H9 (cell line): Measurements from ENCODE around the gene SNRNP200. TPM values are rescaled to one million over a fixed set of nuclear protein-coding genes. Genes with fewer than 3 reads are reported as not detected.

Experiments
- DNase-seq: peaks from one replicate; pipeline ENCODE4 v3.0.0-alpha.2; 2017
- H2AFZ ChIP-seq: one replicate; pipeline ENCODE4 v1.6.1; 2013; ENCODE audit warnings: mild to moderate bottlenecking, low read length, control low read depth, moderate library complexity
- H2AK5ac ChIP-seq: 2 replicates; pipeline ENCODE4 v1.6.1; 2013; ENCODE audit warnings: low read length, control low read depth, mixed read lengths; ENCODE audit not compliant: insufficient read length
- H2BK120ac ChIP-seq: one replicate; pipeline ENCODE4 v1.6.1; 2013; ENCODE audit warnings: low read depth, mild to moderate bottlenecking, low read length, control low read depth, inconsistent platforms; ENCODE audit not compliant: poor library complexity, severe bottlenecking
- H2BK12ac ChIP-seq: 2 replicates; pipeline ENCODE4 v1.6.1; 2013; ENCODE audit warnings: low read length, control low read depth, mixed read lengths, low read depth; ENCODE audit not compliant: insufficient read length
- H2BK15ac ChIP-seq: 2 replicates; pipeline ENCODE4 v1.6.1; 2013; ENCODE audit warnings: low read depth, low read length, control low read depth
- H2BK20ac ChIP-seq: one replicate; pipeline ENCODE4 v1.6.1; 2013; ENCODE audit warnings: low read depth, mild to moderate bottlenecking, low read length, control low read depth, inconsistent platforms; ENCODE audit not compliant: poor library complexity, severe bottlenecking
- H2BK5ac ChIP-seq: 2 replicates; pipeline ENCODE4 v1.6.1; 2013; ENCODE audit warnings: low read length, control low read depth, mixed read lengths; ENCODE audit not compliant: insufficient read length
- H3K14ac ChIP-seq: 2 replicates; pipeline ENCODE4 v1.6.1; 2013; ENCODE audit warnings: low read length, control low read depth; ENCODE audit not compliant: insufficient read depth
- H3K18ac ChIP-seq: 2 replicates; pipeline ENCODE4 v1.6.1; 2013; ENCODE audit warnings: low read depth, mild to moderate bottlenecking, mixed read lengths, low read length, control low read depth; ENCODE audit not compliant: insufficient read length
- H3K23ac ChIP-seq: 2 replicates; pipeline ENCODE4 v1.6.1; 2013; ENCODE audit warnings: low read length, control low read depth, mixed read lengths, low read depth; ENCODE audit not compliant: insufficient read length
- H3K23me2 ChIP-seq: 2 replicates; pipeline ENCODE4 v1.6.1; 2013; ENCODE audit warnings: low read depth, mild to moderate bottlenecking, mixed read lengths, low read length, control low read depth; ENCODE audit not compliant: insufficient read length, poor library complexity, severe bottlenecking
- H3K27ac ChIP-seq: 2 replicates; pipeline ENCODE4 v1.5.1; 2013; ENCODE audit warnings: low read length, control low read depth, mixed read lengths, low read depth; ENCODE audit not compliant: insufficient read length
- H3K27me3 ChIP-seq: 2 replicates; pipeline ENCODE4 v1.6.1; 2013; ENCODE audit warnings: low read length, control low read depth, inconsistent platforms; ENCODE audit not compliant: insufficient read depth
- H3K4ac ChIP-seq: 2 replicates; pipeline ENCODE4 v1.6.1; 2013; ENCODE audit warnings: low read depth, mild to moderate bottlenecking, control low read depth, inconsistent platforms, low read length, moderate library complexity
- H3K4me1 ChIP-seq: 2 replicates; pipeline ENCODE4 v1.6.1; 2013; ENCODE audit warnings: low read length, control low read depth, inconsistent platforms; ENCODE audit not compliant: insufficient read depth
- H3K4me2 ChIP-seq: 2 replicates; pipeline ENCODE4 v1.6.1; 2013; ENCODE audit warnings: low read length, control low read depth, mixed read lengths; ENCODE audit not compliant: insufficient read length, insufficient read depth
- H3K56ac ChIP-seq: 2 replicates; pipeline ENCODE4 v1.6.1; 2013; ENCODE audit warnings: low read depth, mild to moderate bottlenecking, mixed read lengths, low read length, control low read depth; ENCODE audit not compliant: insufficient read length
- H3K79me1 ChIP-seq: 2 replicates; pipeline ENCODE4 v1.6.1; 2013; ENCODE audit warnings: low read depth, mild to moderate bottlenecking, moderate library complexity, low read length, control low read depth, inconsistent platforms; ENCODE audit not compliant: insufficient read depth, poor library complexity, severe bottlenecking
- H3K79me2 ChIP-seq: 2 replicates; pipeline ENCODE4 v1.6.1; 2013; ENCODE audit warnings: low read length, control low read depth, inconsistent platforms; ENCODE audit not compliant: insufficient read depth
- H3K9ac ChIP-seq: 2 replicates; pipeline ENCODE4 v1.6.1; 2013; ENCODE audit warnings: low read length, control low read depth, mixed read lengths; ENCODE audit not compliant: insufficient read length; ENCODE audit errors: extremely low read depth
- H3K9me3 ChIP-seq: one replicate; pipeline ENCODE4 v1.6.1; 2013; ENCODE audit warnings: low read depth, low read length, inconsistent platforms; ENCODE audit not compliant: control insufficient read depth
- H3T11ph ChIP-seq: one replicate; pipeline ENCODE4 v1.6.1; 2013; ENCODE audit warnings: mild to moderate bottlenecking, low read length, control low read depth, inconsistent platforms
- H4K20me1 ChIP-seq: one replicate; pipeline ENCODE4 v1.6.1; 2013; ENCODE audit not compliant: control insufficient read depth, insufficient read length, insufficient read depth
- H4K5ac ChIP-seq: 2 replicates; pipeline ENCODE4 v1.6.1; 2013; ENCODE audit warnings: low read depth, mild to moderate bottlenecking, mixed read lengths, low read length, control low read depth; ENCODE audit not compliant: insufficient read length
- H4K8ac ChIP-seq: replicated peaks from 2 replicates; pipeline ENCODE4 v1.6.1; 2013; ENCODE audit warnings: low read length, control low read depth, mixed read lengths, low read depth; ENCODE audit not compliant: insufficient read length
- H4K91ac ChIP-seq: 2 replicates; pipeline ENCODE4 v1.6.1; 2013; ENCODE audit warnings: low read depth, mild to moderate bottlenecking, moderate library complexity, mixed read lengths, low read length, control low read depth; ENCODE audit not compliant: insufficient read length
- H3K27ac Mint-ChIP-seq, 3 experiments: 2 replicates in 2 of 3; 3 replicates in 1 of 3; pipeline ENCODE4 v1.8.0; 2020 to 2021; ENCODE audit warnings: mixed read lengths in 3 of 3, mild to moderate bottlenecking in 1 of 3, moderate library complexity in 1 of 3
- H3K27me3 Mint-ChIP-seq: 2 replicates; pipeline ENCODE4 v1.8.0; 2021; ENCODE audit warnings: low read depth, mild to moderate bottlenecking, moderate library complexity, mixed read lengths
- H3K36me3 Mint-ChIP-seq, 3 experiments: 2 replicates in 2 of 3; 3 replicates in 1 of 3; pipeline ENCODE4 v1.8.0; 2020 to 2021; ENCODE audit warnings: low read depth in 3 of 3, mixed read lengths in 3 of 3; ENCODE audit not compliant: insufficient read depth in 1 of 3
- H3K4me1 Mint-ChIP-seq, 2 experiments: 2 replicates each; pipeline ENCODE4 v1.8.0; 2020; ENCODE audit warnings: mixed read lengths in 2 of 2
- H3K4me3 Mint-ChIP-seq, 2 experiments: 2 replicates in 1 of 2; 3 replicates in 1 of 2; pipeline ENCODE4 v1.8.0; 2020 to 2021; ENCODE audit warnings: mild to moderate bottlenecking in 2 of 2, mixed read lengths in 2 of 2, moderate library complexity in 1 of 2
- H3K9me3 Mint-ChIP-seq, 2 experiments: 2 replicates in 1 of 2; 3 replicates in 1 of 2; pipeline ENCODE4 v1.8.0; 2020; ENCODE audit warnings: mild to moderate bottlenecking in 2 of 2, mixed read lengths in 2 of 2, moderate library complexity in 1 of 2
- CTCF ChIP-seq: fragments of 200-600 bp; sonication (generic); conservative IDR thresholded peaks from 3 replicates; pipeline ENCODE4 v1.8.0; 2021; ENCODE audit warnings: antibody characterized with exemption, mild to moderate bottlenecking
- WGBS: extraction: QIAGEN DNeasy Blood & Tissue Kit; methylation state at CpG from one replicate; pipeline ENCODE4 v1.1.7; 2013; ENCODE audit warnings: missing lambda C conversion rate, low lambda C conversion rate, mixed read lengths; ENCODE audit not compliant: insufficient read length; ENCODE audit errors: extremely low coverage; 5-methylcytosine and 5-hydroxymethylcytosine counted together
- total RNA-seq: library from RNA; stranded (reverse); gene quantifications from 2 replicates; pipeline ENCODE4 v1.2.1, GENCODE V29; 2021

SNRNP200 gene
- total RNA-seq, 1 experiment from 2014 or later, result 215 TPM

- Histone ChIP-seq H3K79me1 (no peaks in the 10 kb centered on the region), H3K9me3 (no peaks in the 10 kb centered on the region), H2BK20ac (no peak overlapping the region), H3K18ac (no peak overlapping the region), H2BK15ac (no peak overlapping the region), H4K5ac (no peak overlapping the region), H4K8ac (no peak overlapping the region), H2AK5ac (no peak overlapping the region), H3K4me1 (no peaks in the 10 kb centered on the region), H3K4me2 (no peak overlapping the region), H2BK5ac (no peak overlapping the region), H4K91ac (no peak overlapping the region), H3K27me3 (no peaks in the 10 kb centered on the region), H2AFZ (no peak overlapping the region), H3K4ac (no peak overlapping the region), H2BK12ac (no peak overlapping the region), H2BK120ac (no peak overlapping the region), H3K23ac (no peak overlapping the region), H3K56ac (no peak overlapping the region), H3K27ac (no peak overlapping the region), H3K14ac (no peak overlapping the region), H3K23me2 (no peaks in the 10 kb centered on the region), H3T11ph (no peak overlapping the region), H4K20me1 (no peaks in the 10 kb centered on the region), H3K79me2 (no peaks in the 10 kb centered on the region; the same call in 1 of the 2 replicates), H3K9ac (no peak overlapping the region)
- no CpG with 5 or more reads among the region's 1 CpG for WGBS
- no peak for DNase-seq
- no peak overlapping the region for H3K4me3 Mint-ChIP-seq
- no peaks in the 10 kb centered on the region for H3K27me3 Mint-ChIP-seq
- no peaks in the 10 kb centered on the region for H3K4me1 Mint-ChIP-seq
- H3K9me3 Mint-ChIP-seq, result no peaks in the 10 kb centered on the region
- peaks cover 48 to 90% (median 85%) of the 10 kb centered on the region in 3 experiments; a peak in 6 of 7 replicates for H3K36me3 Mint-ChIP-seq
- no peak overlapping the region; a peak in 1 of 7 replicates for H3K27ac Mint-ChIP-seq
- no peak for TF ChIP-seq CTCF
Measured at GRCh38 chr2:96347395-96347794, 42.0 kb upstream of the SNRNP200 start.
